H1 (cell line): ENCODE measurements around the gene CFAP58.

ENCODE experiments used
- ATF2 ChIP-seq: IDR thresholded peaks from 2 replicates; pipeline ENCODE4 v1.6.1; 2012; ENCODE audit warnings: low read length, inconsistent platforms
- ATF3 ChIP-seq: IDR thresholded peaks from 2 replicates; pipeline ENCODE4 v1.6.1; 2011; ENCODE audit warnings: low read depth, mild to moderate bottlenecking, low read length; ENCODE audit not compliant: insufficient read depth
- CTCF ChIP-seq, 3 experiments: IDR thresholded peaks; 1 replicate in 2 of 3; 2 replicates in 1 of 3; pipeline versions ENCODE4 v1.5.1 to v1.6.1; 2011; ENCODE audit warnings: low read length in 3 of 3, mild to moderate bottlenecking in 3 of 3, inconsistent platforms in 2 of 3, low read depth in 1 of 3, moderate library complexity in 1 of 3; ENCODE audit not compliant: insufficient read depth in 1 of 3; ENCODE audit errors: control extremely low read depth in 1 of 3
- EP300 ChIP-seq, 2 experiments: IDR thresholded peaks; 1 replicate in 1 of 2; 2 replicates in 1 of 2; pipeline ENCODE4 v1.6.1; 2011 to 2012; ENCODE audit warnings: low read depth in 2 of 2, low read length in 2 of 2, mild to moderate bottlenecking in 2 of 2, borderline replicate concordance in 1 of 2, inconsistent platforms in 1 of 2, moderate library complexity in 1 of 2
- EZH2 ChIP-seq: fragments of 200-600 bp; sonication (generic); IDR thresholded peaks from 2 replicates; pipeline ENCODE4 v1.7.1; 2012; ENCODE audit warnings: low read depth, mild to moderate bottlenecking, moderate library complexity, low read length, inconsistent platforms; ENCODE audit not compliant: severe bottlenecking
- HDAC6 ChIP-seq: IDR thresholded peaks from one replicate; pipeline ENCODE4 v1.7.1; 2012; ENCODE audit warnings: low read depth, mild to moderate bottlenecking, inconsistent platforms, low read length, moderate library complexity
- JUND ChIP-seq: IDR thresholded peaks from 2 replicates; pipeline ENCODE4 v1.6.1; 2011; ENCODE audit warnings: mild to moderate bottlenecking, improper control_type of control experiment, low read length
- MAFK ChIP-seq: IDR thresholded peaks from 2 replicates; pipeline ENCODE4 v1.6.1; 2012; ENCODE audit warnings: low read depth, mild to moderate bottlenecking, improper control_type of control experiment, low read length
- NRF1 ChIP-seq: IDR thresholded peaks from 2 replicates; pipeline ENCODE4 v1.6.1; 2011; ENCODE audit warnings: mild to moderate bottlenecking, low read depth, low read length, improper control_type of control experiment
- RAD21 ChIP-seq, 2 experiments: IDR thresholded peaks in 1 of 2; conservative IDR thresholded peaks in 1 of 2; 2 replicates each; pipeline ENCODE4 v1.6.1; 2011; ENCODE audit warnings: low read depth in 2 of 2, low read length in 2 of 2, improper control_type of control experiment in 1 of 2, inconsistent platforms in 1 of 2, mild to moderate bottlenecking in 1 of 2, moderate library complexity in 1 of 2
- RNF2 ChIP-seq: fragments of 200-900, 300-1000 bp; sonication (generic); IDR thresholded peaks from 2 replicates; pipeline ENCODE4 v1.7.1; 2016; ENCODE audit warnings: borderline replicate concordance, low read depth, mild to moderate bottlenecking, antibody characterized with exemption, low read length; ENCODE audit not compliant: poor library complexity, severe bottlenecking; ENCODE audit errors: missing control alignments
- SUZ12 ChIP-seq: fragments of 200-600 bp; sonication (generic); IDR thresholded peaks from 2 replicates; pipeline ENCODE4 v1.6.1; 2012; ENCODE audit warnings: mild to moderate bottlenecking, inconsistent platforms, low read length, moderate library complexity, mixed read lengths

- TF ChIP-seq ATF3, result no peak
- TF ChIP-seq CTCF (IDR thresholded peaks at IDR 0.05; ENCODE audit: control extremely low read depth in 1 of 3, insufficient read depth in 1 of 3, low read depth in 1 of 3, low read length in 3 of 3), result no peak
- TF ChIP-seq HDAC6, result no peak
- TF ChIP-seq ATF2, result no peak
- TF ChIP-seq MAFK, result no peak
- TF ChIP-seq RAD21 (IDR thresholded peaks at IDR 0.05 in 1 of 2, conservative IDR thresholded peaks at IDR 0.05 in 1 of 2; ENCODE audit: low read depth in 2 of 2, low read length in 2 of 2), result no peak
- TF ChIP-seq SUZ12, result no peak
- TF ChIP-seq JUND, result no peak
- TF ChIP-seq RNF2, result no peak
- no peak for TF ChIP-seq EZH2
- no peak for TF ChIP-seq EP300 (IDR thresholded peaks at IDR 0.05; ENCODE audit: borderline replicate concordance in 1 of 2, low read depth in 2 of 2, low read length in 2 of 2)
- TF ChIP-seq NRF1, result no peak
These were observed 19.8 kb upstream of the CFAP58 start for GRCh38 chr10:104333728-104334373.
